ENCODE data around the gene PEAK1.
"Not testable (repeated sequence)": the region's sequence is repeated elsewhere in the genome, so short reads cannot be mapped to it uniquely, and the experiment has no call there.

Gene PEAK1

DNA sequence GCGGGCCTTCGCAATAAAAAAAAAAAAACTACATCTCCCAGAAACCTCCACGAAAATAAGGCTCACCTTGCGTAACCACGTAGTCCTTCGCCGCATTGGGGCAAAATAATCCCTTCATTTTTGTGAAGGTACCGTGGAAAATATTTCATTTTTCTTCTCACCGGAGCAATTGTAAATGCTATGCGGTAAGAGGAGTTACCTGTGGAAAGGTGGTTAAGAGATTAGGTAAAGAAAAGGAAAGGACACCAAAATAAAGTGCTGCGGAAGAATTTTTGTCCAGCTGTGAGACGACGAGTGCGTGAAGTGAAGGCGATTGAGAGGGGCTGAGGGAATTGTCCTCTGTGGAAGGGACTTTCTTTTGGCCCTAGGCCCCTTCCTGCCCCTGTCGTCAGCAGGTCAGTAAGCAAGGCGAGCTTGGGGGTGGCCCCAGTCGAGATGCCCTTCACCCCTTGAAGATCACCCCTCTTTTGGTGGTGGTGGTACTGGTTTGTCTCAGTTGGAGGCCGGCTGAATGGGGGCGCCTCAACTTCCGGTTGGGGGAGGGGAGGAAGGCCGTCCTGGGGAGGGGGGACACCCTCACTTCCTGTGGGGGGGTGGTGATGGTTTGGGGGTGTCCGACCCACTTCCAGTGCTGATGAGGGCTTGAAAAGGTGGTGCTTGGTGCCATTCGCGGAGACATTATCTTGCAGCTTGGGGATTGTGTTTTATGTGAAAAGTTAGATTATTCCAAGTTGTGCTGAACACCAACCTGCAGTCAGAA, 886 bp upstream of the PEAK1 start, which contains the start of gene HMG20A:
Gene HMG20A (plus strand): TSS at position 279 of the 760 bp plus-strand sequence. CDS start 37,520 bp downstream, outside the sequence.
- DNase-seq, result peak; percentile 96

- DNase-seq, result peak; percentile 20
Measured at GRCh38 chr15:77418966-77419835, 703 bp downstream of the PEAK1 start.

DNA sequence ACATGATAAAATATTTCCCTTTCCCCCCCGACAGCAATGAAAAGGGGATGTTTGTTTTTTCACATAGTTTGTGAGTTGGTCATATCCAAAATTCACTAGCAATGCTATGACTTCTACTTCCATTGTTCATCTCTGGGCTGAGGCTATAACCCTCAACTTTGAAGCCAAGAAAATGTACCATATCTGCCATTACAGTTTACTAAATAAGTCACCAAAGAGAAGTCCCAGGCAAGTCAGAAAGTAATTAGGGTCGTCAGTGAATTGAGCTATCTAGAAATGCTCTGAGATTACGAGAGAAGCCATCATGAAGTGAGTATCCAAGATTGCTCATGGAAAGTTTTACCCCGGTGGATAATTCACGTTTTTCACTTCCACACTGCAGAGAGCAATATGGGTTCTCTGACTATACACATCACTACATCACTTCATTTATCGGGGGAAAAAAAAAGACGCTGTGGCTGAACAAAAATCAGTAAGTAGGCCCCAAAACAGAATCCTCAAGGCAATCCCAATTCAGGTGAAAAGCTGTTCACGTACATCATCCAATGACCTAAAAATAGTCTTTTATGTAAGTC, 1.4 kb downstream of the PEAK1 start:
- no peak for DNase-seq

- DNase-seq, result peak; percentile 62
Measured at GRCh38 chr15:77417602-77418001, 2.3 kb downstream of the PEAK1 start.

GRCh38 chr15:77416954-77417353, 3.0 kb downstream of the PEAK1 start:
- DNase-seq, result no peak

GRCh38 chr15:77416148-77416455, 3.8 kb downstream of the PEAK1 start:
- no peak for DNase-seq

- DNase-seq, result no peak
Measured at GRCh38 chr15:77415450-77416147, 4.3 kb downstream of the PEAK1 start.

DNA sequence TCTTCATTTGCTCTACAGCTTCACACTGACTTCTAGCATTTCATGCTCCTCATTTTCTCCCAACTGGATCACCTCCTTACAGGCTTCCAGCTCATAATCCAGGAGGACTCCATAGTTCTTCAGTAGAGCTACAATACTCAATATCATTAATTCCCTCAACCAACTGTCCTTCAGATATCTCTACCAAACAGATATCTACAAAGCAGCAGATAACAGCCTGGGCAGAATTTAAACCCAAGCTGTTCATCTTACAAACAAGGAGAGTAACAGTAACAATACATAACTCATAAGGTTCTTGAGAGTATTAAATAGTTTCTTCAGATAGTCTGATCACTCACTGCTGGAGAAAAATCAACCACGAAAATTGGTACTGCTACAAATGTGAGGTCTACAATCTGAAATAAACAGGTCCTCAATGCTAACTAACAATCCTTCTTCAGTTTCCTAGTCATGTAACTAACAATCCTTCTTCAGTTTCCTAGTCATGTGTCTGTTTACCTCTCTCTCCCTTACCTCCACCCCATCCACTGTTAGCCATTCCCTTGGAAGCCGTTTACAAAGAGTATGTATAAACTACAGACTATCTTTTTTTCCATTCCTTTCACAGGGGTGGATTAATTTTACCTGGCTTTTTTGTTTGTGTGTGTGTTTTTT, 5.0 kb downstream of the PEAK1 start:
- DNase-seq, result no peak

- DNase-seq, result no peak
Measured at GRCh38 chr15:77413699-77414349, 6.1 kb downstream of the PEAK1 start.

DNA sequence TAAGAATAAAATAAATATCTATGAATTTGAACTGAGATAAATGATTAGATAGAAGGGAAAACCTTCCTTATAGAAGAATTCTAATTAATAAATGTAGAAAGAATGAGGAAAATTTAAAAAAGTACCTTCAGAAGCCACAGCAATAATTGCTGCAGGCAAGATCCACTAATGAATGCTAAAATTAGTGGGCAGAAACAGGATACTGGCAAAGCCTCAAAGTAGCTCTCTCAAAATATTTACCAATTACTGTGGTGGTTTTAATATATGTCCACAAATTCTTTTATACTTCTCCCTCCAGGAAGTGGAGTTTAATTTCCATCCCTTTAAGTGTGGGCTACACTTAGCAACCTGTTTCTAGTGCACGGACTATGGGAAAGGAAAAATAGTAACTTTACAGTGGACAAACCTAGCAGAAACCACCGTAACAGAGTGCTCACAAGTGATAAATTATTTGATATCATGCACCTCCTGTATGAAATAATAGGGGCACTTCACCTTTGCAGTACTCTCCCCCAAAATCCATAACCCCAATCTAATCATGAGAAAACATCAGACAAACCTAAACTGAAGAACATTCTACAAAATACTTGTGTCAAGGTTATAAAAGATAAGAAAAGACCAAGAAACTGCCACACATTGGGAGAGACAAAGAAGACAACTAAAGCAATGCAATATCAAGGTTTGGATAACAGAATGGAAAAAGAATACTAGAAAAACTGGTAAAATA, 6.8 kb downstream of the PEAK1 start:
- no peak for DNase-seq

GRCh38 chr15:77411619-77411976, 8.3 kb downstream of the PEAK1 start:
- no peak for DNase-seq

GRCh38 chr15:77410701-77411618, 8.9 kb downstream of the PEAK1 start:
- DNase-seq, result no peak

DNA sequence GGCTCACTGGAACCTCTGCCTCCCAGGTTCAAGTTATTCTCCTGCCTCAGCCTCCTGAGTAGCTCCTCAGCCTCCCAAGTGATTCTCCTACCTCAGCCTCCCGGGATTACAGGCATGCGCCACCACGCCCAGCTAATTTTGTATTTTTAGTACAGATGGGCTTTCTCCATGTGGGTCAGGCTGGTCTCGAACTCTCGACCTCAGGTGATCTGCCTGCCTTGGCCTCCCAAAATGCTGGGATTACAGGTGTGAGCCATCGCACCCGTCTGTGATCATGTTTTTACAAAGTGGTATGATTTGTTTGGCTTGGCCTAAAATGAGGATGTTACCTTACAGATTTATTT, 9.8 kb downstream of the PEAK1 start:
- not testable (repeated sequence) for DNase-seq

- DNase-seq, result no peak
Measured at GRCh38 chr15:77409259-77410156, 10.4 kb downstream of the PEAK1 start.

GRCh38 chr15:77406846-77407245, 13.1 kb downstream of the PEAK1 start:
- DNase-seq, result peak; percentile 80

GRCh38 chr15:77406173-77406759, 13.6 kb downstream of the PEAK1 start:
- DNase-seq, result peak; percentile 50

DNA sequence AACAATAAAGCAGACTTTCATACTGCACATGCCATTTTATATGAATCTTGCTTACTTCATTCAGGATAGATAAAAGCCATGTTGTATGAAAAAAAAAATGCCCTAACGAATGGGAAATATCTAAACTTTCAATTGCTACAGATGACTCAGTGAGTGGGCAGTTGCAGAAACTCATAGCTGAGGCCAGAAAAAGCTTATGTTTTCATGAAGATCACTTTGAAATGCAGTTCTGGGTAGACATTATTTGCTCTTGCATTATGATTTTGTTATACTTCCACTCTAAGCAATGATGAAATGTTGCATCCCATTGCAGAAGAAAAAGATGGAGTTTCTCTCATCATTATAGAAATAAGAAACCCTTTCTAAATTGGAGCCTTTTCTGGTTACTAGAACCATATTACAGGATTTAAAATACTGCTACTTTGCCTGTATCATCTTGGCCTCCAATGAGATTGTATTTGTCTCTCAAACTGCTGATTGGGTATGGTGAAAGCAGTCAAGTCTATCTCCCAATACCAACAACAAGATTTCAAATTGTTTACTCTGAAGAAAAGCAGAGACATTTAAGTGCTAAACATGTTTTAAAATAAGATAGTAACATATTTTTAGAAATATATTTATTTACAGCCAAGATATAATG, 17.0 kb downstream of the PEAK1 start:
- no peak for DNase-seq

- no peak for DNase-seq
Measured at GRCh38 chr15:77400258-77400657, 19.6 kb downstream of the PEAK1 start.

Measured in NCI-H526 treated with DMSO at 0.1 percent for 48 hours (cell line).